ENCODE data around the gene SLC4A1.

GRCh38 chr17:44223541-44224071, 44.3 kb downstream of the SLC4A1 start:
- TF ChIP-seq TEAD4 (IDR thresholded peaks at IDR 0.05) (no peak), MAX (IDR thresholded peaks at IDR 0.05) (no peak), FOXM1 (IDR thresholded peaks at IDR 0.05; ENCODE audit: borderline replicate concordance, low read depth) (no peak), EP300 (IDR thresholded peaks at IDR 0.05; ENCODE audit: borderline replicate concordance) (0 out of 2 replicates have a peak, but pooled peaks have one; percentile 17)
